HG03460 (cell line): ENCODE results near the gene PHLDB3.
"Not testable (repeated sequence)": the region's sequence is repeated elsewhere in the genome, so short reads cannot be mapped to it uniquely, and the experiment has no call there.

Experiments used
- ATAC-seq: cut with Tn5 transposase; IDR thresholded peaks from one replicate; pipeline ENCODE4 v1.9.1; 2021; ENCODE audit not compliant: unreplicated experiment

Gene PHLDB3

GRCh38 chr19:43446746-43447489 lies 57.6 kb downstream of the PHLDB3 start:
- ATAC-seq, result no peak

DNA sequence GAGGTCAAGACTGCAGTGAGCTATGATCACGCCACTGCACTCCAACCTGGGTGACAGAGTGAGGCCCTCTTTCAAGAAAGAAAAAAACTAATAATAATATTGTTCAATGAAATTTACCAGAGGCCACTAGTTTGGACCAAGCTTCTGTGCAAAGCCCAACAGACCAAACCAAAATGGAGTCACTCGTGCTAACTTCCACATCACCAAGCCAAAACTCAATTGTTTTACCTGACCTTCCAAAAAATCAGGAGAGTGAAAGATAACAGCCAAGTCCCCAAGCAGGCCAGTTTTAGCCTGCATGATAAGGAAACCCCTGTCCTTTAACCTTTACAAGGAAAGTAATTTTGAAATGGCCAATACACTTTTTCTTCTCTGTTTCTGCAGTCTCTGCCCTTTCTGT lies 59.1 kb downstream of the PHLDB3 start:
- no peak for ATAC-seq

DNA sequence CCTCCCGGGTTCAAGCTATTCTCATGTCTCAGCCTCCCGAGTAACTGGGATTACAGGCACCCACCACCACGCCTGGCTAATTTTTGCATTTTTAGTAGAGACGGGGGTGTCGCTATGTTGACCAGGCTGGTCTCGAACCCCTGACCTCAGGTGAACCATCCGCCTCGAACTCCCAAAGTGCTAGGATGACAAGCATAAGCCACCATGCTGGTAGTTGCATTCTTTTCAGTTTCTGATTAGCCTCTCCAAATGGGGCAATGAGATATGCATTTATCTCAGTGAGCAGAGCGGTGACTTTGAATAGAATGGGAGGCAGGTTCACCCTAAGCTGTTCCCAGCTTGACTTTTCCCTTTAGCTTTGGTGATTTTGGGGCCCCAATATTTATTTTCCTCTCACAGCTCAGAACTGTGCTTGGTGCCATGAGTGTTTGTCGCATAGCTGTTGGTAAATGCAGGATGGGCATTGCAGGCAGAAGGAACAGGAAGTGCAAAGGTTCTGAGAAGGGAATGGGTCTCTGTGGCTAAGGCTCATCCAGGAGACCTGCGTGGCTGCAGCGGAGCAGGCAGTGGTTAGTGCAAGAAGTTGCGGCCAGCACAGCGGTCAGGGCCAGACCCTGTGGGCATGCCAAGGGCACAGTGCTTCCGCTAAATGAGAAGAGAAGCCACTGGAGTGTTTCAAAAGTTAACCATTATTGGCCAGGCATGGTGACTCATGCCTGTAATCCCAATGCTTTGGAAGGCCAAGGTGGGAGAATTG lies 59.8 kb downstream of the PHLDB3 start:
- ATAC-seq, result no peak

DNA sequence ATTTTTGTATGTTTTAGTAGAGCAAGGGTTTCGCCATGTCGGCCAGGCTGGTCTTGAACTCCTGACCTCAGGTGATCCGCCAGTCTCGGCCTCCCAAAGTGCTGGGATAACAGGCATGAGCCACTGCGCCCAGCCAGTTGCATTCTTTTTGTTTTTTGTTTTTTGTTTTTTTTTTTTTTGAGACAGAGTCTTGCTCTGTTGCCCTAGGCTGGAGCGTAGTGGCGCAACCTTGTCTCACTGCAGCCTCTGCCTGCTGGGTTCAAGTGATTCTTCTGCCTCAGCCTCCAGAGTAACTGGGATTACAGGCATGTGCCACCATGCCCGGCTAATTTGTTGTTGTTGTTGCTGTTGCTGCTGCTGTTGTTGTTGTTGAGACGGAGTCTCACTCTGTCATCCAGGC lies 60.5 kb downstream of the PHLDB3 start:
- not testable (repeated sequence) for ATAC-seq

- no peak for ATAC-seq
These were observed 62.8 kb downstream of the PHLDB3 start for GRCh38 chr19:43441716-43442115.

DNA sequence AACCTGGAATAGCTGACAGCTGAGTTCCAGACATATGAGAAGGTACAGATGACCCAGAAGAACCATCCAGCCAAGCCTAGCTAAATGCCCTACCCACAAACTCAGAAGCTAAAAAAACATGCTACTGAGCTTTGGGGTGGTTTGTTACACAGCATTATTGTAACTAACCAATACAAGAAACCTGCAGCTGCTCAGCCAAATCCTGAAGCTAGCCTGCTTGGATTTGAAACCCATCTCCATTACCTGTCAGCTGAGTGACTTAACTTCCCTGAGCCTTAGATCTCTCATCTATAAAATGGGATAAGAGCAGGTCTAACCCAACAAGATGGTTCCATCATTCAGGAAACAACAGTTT lies 64.9 kb downstream of the PHLDB3 start:
- no peak for ATAC-seq

- ATAC-seq, result no peak
These were observed 65.4 kb downstream of the PHLDB3 start for GRCh38 chr19:43439032-43439708.

- ATAC-seq, result no peak
These were observed 66.1 kb downstream of the PHLDB3 start for GRCh38 chr19:43438291-43439031.

GRCh38 chr19:43437712-43438111 lies 66.8 kb downstream of the PHLDB3 start:
- ATAC-seq, result no peak

- ATAC-seq, result not testable (repeated sequence)
These were observed 67.3 kb downstream of the PHLDB3 start for GRCh38 chr19:43437284-43437683.

- no peak for ATAC-seq
These were observed 68.8 kb downstream of the PHLDB3 start for GRCh38 chr19:43435775-43436174.

DNA sequence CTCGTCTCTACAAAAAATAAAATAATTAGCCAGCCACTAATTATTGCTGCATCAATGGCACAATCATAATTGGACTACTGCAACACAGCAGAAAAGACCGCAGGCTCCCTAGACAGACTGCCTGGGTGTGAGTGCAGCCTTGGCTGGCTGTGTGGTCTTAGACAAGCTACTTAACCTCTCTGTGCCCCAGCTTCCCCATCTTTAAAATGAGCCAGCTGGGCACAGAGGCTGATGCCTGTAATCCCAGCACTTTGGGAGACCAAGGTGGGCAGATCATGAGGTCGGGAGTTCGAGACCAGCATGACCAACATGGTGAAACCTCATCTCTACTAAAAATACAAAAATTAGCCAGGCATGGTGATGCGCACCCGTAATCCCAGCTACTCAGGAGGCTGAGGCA lies 70.9 kb downstream of the PHLDB3 start:
- no peak for ATAC-seq

- no peak for ATAC-seq
These were observed 71.2 kb downstream of the PHLDB3 start for GRCh38 chr19:43433358-43433673.

GRCh38 chr19:43430976-43431375 lies 73.6 kb downstream of the PHLDB3 start:
- ATAC-seq, result no peak

GRCh38 chr19:43430142-43430710 lies 74.3 kb downstream of the PHLDB3 start:
- no peak for ATAC-seq

- no peak for ATAC-seq
These were observed 75.2 kb downstream of the PHLDB3 start for GRCh38 chr19:43429395-43429794.

GRCh38 chr19:43425567-43426392 lies 78.8 kb downstream of the PHLDB3 start:
- ATAC-seq, result no peak
